PFSK-1 (cell line): ENCODE data around the gene CLEC16A.

Source experiments
- FOXP2 ChIP-seq: optimal IDR thresholded peaks from 2 replicates; pipeline ENCODE3; 2011; ENCODE audit warnings: borderline replicate concordance, control low read depth, inconsistent platforms; ENCODE audit not compliant: insufficient read depth; ENCODE audit errors: extremely low read length, extremely low read depth
- POLR2AphosphoS5 ChIP-seq: IDR thresholded peaks from 2 replicates; pipeline ENCODE4 v1.6.1; 2012; ENCODE audit warnings: low read depth, mild to moderate bottlenecking, control low read depth, low read length, moderate library complexity
- REST ChIP-seq, 2 experiments: IDR thresholded peaks; 2 replicates each; pipeline versions ENCODE4 v1.6.1 to v1.8.0; 2011 to 2012; ENCODE audit warnings: low read depth in 2 of 2, low read length in 2 of 2, control low read depth in 1 of 2, inconsistent platforms in 1 of 2, mild to moderate bottlenecking in 1 of 2, moderate library complexity in 1 of 2; ENCODE audit not compliant: insufficient read depth in 1 of 2
- SIN3A ChIP-seq: IDR thresholded peaks from 2 replicates; pipeline ENCODE4 v1.6.1; 2012; ENCODE audit warnings: mild to moderate bottlenecking, low read length, moderate library complexity, borderline replicate concordance; ENCODE audit not compliant: insufficient read depth
- TAF1 ChIP-seq: IDR thresholded peaks from 2 replicates; pipeline ENCODE4 v1.6.1; 2012; ENCODE audit warnings: low read length, control low read depth, borderline replicate concordance; ENCODE audit not compliant: insufficient read depth

GRCh38 chr16:11190588-11191560 lies 246.5 kb downstream of the CLEC16A start:
- no peak for TF ChIP-seq SIN3A
- TF ChIP-seq POLR2AphosphoS5, result no peak
- TF ChIP-seq REST (IDR thresholded peaks at IDR 0.05; ENCODE audit: insufficient read depth in 1 of 2, low read depth in 2 of 2, low read length in 2 of 2), result no peak
- no peak for TF ChIP-seq TAF1
- TF ChIP-seq FOXP2, result no peak
